Activated CD8-positive, alpha-beta T cell treated with anti-CD3 and anti-CD28 coated beads for 36 hours (primary cell): ENCODE results near the gene SAMD3. TPM values are rescaled to one million over a fixed set of nuclear protein-coding genes. Genes with fewer than 3 reads are reported as not detected.
"Not testable (repeated sequence)": the region's sequence is repeated elsewhere in the genome, so short reads cannot be mapped to it uniquely, and the experiment has no call there.

Experiments used
- ATAC-seq: fragments of 200-7000 bp; cut with Tn5 transposase; one replicate; pipeline ENCODE4 v1.10.0; 2021; ENCODE audit warnings: mild to moderate bottlenecking, moderate library complexity
- CTCF ChIA-PET: fragments of 350-600 bp; sonication (Branson Sonifier 250); formaldehyde crosslinking; loops from one replicate; lab custom pipeline; 2021; ENCODE audit warnings: antibody characterized with exemption; lab: Charles Lee
- POLR2A ChIA-PET: fragments of 350-600 bp; sonication (Branson Sonifier 250); formaldehyde crosslinking; loops from one replicate; lab custom pipeline; 2021; ENCODE audit warnings: antibody characterized with exemption; lab: Charles Lee
- DNase-seq: peaks from one replicate; pipeline ENCODE4 v3.0.0-alpha.2; 2020
- H3K27ac Mint-ChIP-seq: one replicate; pipeline ENCODE4 v1.8.0; 2021; ENCODE audit warnings: mild to moderate bottlenecking, mixed read lengths
- H3K27me3 Mint-ChIP-seq: one replicate; pipeline ENCODE4 v1.8.0; 2021; ENCODE audit warnings: mixed read lengths
- H3K36me3 Mint-ChIP-seq: one replicate; pipeline ENCODE4 v1.8.0; 2021; ENCODE audit warnings: low read depth, mixed read lengths
- H3K4me1 Mint-ChIP-seq: one replicate; pipeline ENCODE4 v1.8.0; 2021; ENCODE audit warnings: low read depth, mixed read lengths
- H3K4me3 Mint-ChIP-seq: one replicate; pipeline ENCODE4 v1.8.0; 2021; ENCODE audit warnings: mild to moderate bottlenecking, moderate library complexity, mixed read lengths
- H3K9me3 Mint-ChIP-seq: one replicate; pipeline ENCODE4 v1.8.0; 2021; ENCODE audit warnings: mixed read lengths
- intact Hi-C: fragments of 100-400 bp; cut with micrococcal nuclease; formaldehyde crosslinking; loops from one replicate; pipeline ENCODE4 v1.10.0; 2022
- total RNA-seq, 2 experiments: library from RNA; stranded (reverse); gene quantifications; one replicate each; pipeline ENCODE4 v1.2.3, GENCODE V29; 2021
- TF ChIP-seq, protein P1 (sequence below): fragments of 200-600 bp; IDR thresholded peaks from one replicate; pipeline ENCODE4 v1.8.0; 2022; ENCODE audit warnings: antibody characterized with exemption, mild to moderate bottlenecking

SAMD3 gene, protein sequence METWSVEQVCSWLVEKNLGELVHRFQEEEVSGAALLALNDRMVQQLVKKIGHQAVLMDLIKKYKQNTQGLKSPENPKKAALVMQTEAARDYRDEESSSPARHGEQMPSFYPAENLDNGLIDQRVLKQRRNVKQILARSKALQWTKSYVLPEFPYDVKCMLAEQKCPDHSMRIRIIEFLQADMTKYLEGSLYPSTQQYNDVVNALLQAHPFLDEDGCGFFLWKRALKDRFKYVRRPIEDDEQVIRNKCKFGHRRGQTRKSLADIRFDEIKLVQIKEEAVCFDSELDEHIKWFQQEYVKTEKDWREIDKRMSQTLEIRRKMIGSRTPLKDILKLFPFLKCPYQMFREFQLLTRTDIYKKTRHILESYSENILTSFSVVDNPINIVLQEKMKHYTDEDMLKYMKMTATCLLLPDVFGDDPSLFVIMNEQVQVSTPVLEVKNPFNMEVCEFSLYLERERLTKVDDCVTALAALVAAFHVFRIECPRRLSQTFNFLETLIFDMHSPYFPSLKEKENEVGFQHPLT
- total RNA-seq: 1 to 10 TPM; 6.4 to 8.7 TPM

DNA sequence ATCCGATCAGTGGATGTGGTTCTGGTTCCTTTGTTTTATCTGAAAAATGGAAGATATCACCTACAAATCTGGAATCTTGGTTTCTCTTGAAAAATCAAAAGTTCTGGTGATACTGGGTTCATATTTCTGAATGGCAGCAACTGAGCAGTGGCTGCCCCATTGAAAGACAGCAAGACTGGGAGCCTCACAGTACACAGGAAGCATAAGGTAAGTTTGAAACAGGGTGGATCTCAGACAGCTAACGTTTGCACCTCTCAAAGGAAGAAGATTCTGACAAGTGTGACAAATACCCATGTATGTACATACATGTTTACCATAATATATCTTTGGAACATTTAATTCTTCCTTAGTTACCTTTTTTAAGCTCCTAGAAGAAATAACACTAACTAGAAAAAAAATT is at the start of gene SAMD3:
Gene SAMD3 (minus strand): TSS at position 177 of the 400 bp plus-strand sequence. CDS start 7,678 bp downstream, outside the sequence.
- Mint-ChIP-seq H3K4me3 (peak within 1 kb of the TSS; percentile 71), H3K9me3 (peaks cover 10% of the 10 kb centered on the region), H3K27me3 (no peaks in the 10 kb centered on the region), H3K27ac (peak within 1 kb of the TSS; percentile 87), H3K36me3 (no peaks in the 10 kb centered on the region), H3K4me1 (peaks cover 41% of the 10 kb centered on the region)
- intact Hi-C loops: loop anchor here (5.0 kb wide), 1 partner anchor 90 kb away; no protein-coding TSS in a partner anchor
- TF ChIP-seq, protein P1, sequence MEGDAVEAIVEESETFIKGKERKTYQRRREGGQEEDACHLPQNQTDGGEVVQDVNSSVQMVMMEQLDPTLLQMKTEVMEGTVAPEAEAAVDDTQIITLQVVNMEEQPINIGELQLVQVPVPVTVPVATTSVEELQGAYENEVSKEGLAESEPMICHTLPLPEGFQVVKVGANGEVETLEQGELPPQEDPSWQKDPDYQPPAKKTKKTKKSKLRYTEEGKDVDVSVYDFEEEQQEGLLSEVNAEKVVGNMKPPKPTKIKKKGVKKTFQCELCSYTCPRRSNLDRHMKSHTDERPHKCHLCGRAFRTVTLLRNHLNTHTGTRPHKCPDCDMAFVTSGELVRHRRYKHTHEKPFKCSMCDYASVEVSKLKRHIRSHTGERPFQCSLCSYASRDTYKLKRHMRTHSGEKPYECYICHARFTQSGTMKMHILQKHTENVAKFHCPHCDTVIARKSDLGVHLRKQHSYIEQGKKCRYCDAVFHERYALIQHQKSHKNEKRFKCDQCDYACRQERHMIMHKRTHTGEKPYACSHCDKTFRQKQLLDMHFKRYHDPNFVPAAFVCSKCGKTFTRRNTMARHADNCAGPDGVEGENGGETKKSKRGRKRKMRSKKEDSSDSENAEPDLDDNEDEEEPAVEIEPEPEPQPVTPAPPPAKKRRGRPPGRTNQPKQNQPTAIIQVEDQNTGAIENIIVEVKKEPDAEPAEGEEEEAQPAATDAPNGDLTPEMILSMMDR: no peak
- DNase-seq (no peak), ATAC-seq (no peak)
- POLR2A ChIA-PET: interaction anchor here (0.8 kb wide), 1 partner anchor 35 kb away, joined by 4 read pairs; no protein-coding TSS in a partner anchor
- CTCF ChIA-PET: interaction anchor here (0.6 to 4.3 kb wide), 24 partner anchors 8 to 201 kb away, joined by 3 to 28 read pairs (median 4); no protein-coding TSS in a partner anchor

DNA sequence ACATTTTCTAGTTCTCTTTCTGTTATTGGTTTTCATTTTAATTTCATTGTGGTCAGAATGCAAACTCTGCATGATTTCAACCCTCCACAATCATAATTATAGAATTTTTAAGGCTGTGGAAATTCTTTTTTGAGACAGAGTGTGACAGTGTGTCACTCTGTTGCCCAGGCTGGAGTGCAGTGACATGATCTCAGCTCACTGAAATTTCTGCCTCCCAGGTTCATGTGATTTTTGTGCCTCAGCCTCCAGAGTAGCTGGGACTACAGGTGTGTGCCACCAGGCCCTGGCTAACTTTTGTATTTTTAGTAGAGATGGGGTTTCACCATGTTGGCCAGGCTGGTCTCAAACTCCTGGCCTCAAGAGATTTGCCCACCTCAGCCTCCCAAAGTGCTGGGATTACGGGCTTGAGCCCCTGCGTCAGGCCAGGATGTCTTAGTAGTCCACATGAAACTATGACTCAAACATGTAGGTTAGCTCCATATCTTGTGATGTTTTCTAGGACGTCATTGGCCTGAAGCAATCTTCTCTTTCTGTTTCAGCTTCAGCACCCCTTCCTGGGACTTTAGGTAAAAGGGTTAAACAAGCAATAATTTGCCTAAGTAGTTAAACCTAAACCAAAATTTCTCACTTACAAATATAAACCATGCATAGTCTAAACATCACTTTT is 47.4 kb upstream of the SAMD3 start:
- no peak overlapping the region for H3K27ac Mint-ChIP-seq
- ChIA-PET CTCF (no interaction called here), POLR2A (no interaction called here)
- intact Hi-C loops: no loop called here
- TF ChIP-seq, protein P1: no peak
- ATAC-seq (no peak), DNase-seq (no peak)
- H3K4me3 Mint-ChIP-seq: no peak overlapping the region
- peaks cover 2% of the 10 kb centered on the region for H3K4me1 Mint-ChIP-seq
- H3K9me3 Mint-ChIP-seq: peaks cover 7% of the 10 kb centered on the region
- no peaks in the 10 kb centered on the region for H3K27me3 Mint-ChIP-seq
- H3K36me3 Mint-ChIP-seq: peaks cover 4% of the 10 kb centered on the region

DNA sequence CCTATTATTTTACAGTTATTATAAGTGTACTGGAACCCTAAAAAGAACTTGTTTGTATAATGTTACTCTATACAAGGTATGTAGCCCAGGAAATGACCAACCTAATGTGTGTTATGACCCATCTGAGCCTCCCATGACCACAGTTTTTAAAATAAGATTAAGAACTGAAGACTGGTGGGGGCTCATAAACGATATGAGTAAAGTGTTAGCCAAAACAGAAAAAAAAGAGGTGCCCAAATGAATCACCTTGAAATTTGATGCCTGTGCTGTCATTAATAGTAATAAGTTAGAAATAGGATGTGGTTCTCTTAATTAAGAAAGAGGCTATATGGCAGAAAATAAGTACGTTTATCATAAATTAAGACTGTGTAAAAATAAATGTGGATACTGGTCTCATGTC is 42.8 kb upstream of the SAMD3 start:
- H3K36me3 Mint-ChIP-seq, CTCF ChIA-PET, H3K27ac Mint-ChIP-seq, intact Hi-C loops, H3K9me3 Mint-ChIP-seq, H3K4me1 Mint-ChIP-seq, H3K4me3 Mint-ChIP-seq, DNase-seq, ATAC-seq, H3K27me3 Mint-ChIP-seq, POLR2A ChIA-PET: not testable (repeated sequence)

DNA sequence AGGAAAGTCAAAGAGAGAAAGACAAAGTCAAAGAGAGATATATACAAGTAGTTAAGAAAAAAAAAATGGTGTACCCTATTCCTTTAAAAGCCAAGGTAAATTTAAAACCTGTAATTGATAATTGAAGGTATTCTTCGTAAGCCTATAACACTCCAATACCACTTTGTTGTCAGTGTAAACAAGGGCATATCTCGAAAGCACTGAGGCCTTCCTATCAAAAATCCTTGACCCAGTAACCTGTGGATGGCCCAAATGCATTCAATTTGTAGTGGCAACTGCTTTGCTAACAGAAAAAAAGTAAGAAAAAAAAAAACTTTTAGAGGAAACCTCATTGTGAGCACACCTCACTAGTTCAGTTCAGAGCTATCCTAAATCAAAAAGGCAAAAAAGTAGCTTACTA is 39.3 kb upstream of the SAMD3 start:
- Mint-ChIP-seq H3K27me3 (no peaks in the 10 kb centered on the region), H3K36me3 (no peaks in the 10 kb centered on the region), H3K27ac (peak overlapping the region; percentile 85), H3K4me3 (peak overlapping the region; percentile 63), H3K9me3 (peaks cover 10% of the 10 kb centered on the region), H3K4me1 (peaks cover 16% of the 10 kb centered on the region)
- TF ChIP-seq, protein P1: no peak
- DNase-seq (no peak), ATAC-seq (no peak)
- POLR2A ChIA-PET: no interaction called here
- intact Hi-C loops: no loop called here
- CTCF ChIA-PET: no interaction called here

DNA sequence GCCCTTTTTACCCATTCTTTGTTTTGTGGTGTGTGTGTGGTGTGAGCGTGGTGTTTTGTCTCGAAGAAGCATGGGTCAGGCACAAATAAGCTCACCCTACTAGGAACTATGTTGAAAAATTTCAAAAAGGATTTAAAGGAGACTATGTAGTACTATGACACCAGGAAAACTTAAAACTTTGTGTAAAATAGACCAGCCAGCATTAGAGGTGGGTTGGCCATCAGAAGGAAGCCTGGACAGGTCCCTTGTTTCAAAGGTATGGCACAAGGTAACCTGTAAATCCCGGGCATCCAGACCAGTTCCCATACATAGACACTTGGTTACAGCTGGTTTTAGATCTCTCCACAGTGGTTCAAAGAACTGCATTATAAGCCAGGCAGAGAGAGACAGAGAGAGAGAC is 38.8 kb upstream of the SAMD3 start:
- H3K27ac Mint-ChIP-seq: peak overlapping the region; percentile 85
- intact Hi-C loops, CTCF ChIA-PET, DNase-seq, H3K36me3 Mint-ChIP-seq, ATAC-seq, H3K27me3 Mint-ChIP-seq: not testable (repeated sequence)
- H3K9me3 Mint-ChIP-seq: peaks cover 10% of the 10 kb centered on the region
- POLR2A ChIA-PET: interaction anchor here (0.6 kb wide), 1 partner anchor 590 kb away, joined by 3 read pairs; no protein-coding TSS in a partner anchor
- peak overlapping the region; percentile 63 for H3K4me3 Mint-ChIP-seq
- peaks cover 16% of the 10 kb centered on the region for H3K4me1 Mint-ChIP-seq

DNA sequence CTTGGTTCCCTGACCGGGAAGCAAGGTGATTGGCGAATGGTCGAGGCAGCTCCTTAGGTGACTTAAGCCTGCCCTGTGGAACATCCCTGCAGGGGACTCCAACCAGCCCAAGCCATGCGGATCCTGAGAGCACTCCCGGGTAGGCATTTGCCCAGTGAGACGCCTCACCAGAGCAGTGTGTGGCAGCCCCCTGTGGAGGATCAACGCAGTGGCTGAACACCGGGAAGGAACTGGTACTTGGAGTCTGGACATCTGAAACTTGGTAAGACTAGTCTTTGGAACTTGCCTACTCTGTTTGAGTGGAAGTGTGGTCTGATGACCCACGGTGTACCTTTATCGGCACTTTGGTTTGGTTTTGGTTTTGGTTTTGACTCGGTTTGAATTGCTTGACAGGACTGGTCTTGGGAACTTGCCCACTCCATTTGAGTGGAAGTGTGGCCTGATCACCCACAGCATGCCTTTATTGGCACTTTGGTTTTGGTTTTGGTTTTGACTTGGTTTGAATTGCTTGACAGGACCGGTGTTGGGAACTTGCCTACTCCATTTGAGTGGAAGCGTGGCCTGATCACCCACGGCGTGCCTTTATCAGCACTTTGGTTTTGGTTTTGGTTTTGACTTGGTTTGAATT is 38.0 kb upstream of the SAMD3 start:
- peak; percentile 45 for ATAC-seq
- Mint-ChIP-seq H3K4me3 (peak overlapping the region; percentile 63), H3K27ac (peak overlapping the region; percentile 85), H3K9me3 (peaks cover 10% of the 10 kb centered on the region), H3K4me1 (peaks cover 16% of the 10 kb centered on the region)
- DNase-seq: peak; percentile 17
- H3K36me3 Mint-ChIP-seq, H3K27me3 Mint-ChIP-seq, CTCF ChIA-PET, intact Hi-C loops: not testable (repeated sequence)
- POLR2A ChIA-PET: interaction anchor here (0.6 kb wide), 1 partner anchor 591 kb away, joined by 3 read pairs; no protein-coding TSS in a partner anchor

DNA sequence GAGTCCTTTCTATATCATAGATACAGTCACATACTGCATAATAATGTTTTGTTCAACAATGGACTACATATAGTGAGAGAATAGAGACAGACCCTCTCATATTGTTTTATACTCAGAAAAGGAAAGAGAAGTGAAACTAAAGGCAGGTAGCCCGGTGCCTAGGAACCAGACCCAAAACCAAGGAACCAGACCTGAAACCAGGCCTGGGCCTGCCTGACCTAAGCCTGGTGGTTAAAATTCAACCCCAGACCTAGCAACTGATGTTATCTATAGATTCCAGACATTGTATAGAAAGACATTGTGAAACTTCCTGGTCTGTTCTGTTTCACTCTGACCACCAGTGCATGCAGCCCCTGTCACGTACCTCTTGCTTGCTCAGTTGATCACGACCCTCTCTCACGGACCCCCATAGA is 37.3 kb upstream of the SAMD3 start:
- H3K27me3 Mint-ChIP-seq, CTCF ChIA-PET, POLR2A ChIA-PET, H3K36me3 Mint-ChIP-seq, intact Hi-C loops: not testable (repeated sequence)
- Mint-ChIP-seq H3K9me3 (peaks cover 10% of the 10 kb centered on the region), H3K4me3 (peak overlapping the region; percentile 63), H3K4me1 (peaks cover 16% of the 10 kb centered on the region), H3K27ac (peak overlapping the region; percentile 85)
- peak; percentile 18 for DNase-seq
- ATAC-seq: peak; percentile 42
